GM12892 (cell line): ENCODE measurements around the gene NSRP1.

Experiments
- POLR2A ChIP-seq: IDR thresholded peaks from 2 replicates; pipeline ENCODE4 v1.6.1; 2011; ENCODE audit warnings: low read depth, low read length, control low read depth
- TAF1 ChIP-seq: IDR thresholded peaks from 2 replicates; pipeline ENCODE4 v1.6.1; 2011; ENCODE audit warnings: low read depth, mild to moderate bottlenecking, control low read depth, low read length, borderline replicate concordance

DNA sequence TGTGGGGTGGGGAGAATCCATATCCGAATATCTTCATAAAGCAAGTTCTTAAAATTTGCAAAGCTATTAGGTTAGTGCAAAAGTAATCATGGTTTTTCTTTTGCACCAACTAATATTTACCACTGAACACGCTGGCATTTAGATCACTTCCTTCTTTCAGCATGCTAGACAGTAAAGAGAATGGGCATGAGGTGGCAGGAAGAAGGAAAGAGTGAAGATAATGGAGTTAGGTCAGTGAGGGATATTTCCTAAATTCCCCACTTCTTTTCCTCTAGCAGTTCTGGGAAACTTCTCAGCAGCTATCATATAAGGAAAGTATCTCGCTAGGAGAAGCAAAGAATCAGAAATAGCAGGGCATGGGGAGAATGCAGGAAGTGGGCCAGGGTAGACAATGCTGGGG is 79.9 kb downstream of the NSRP1 start:
- TF ChIP-seq TAF1: no peak
- TF ChIP-seq POLR2A: no peak
